ENCODE measurements around the gene UBE3D. TPM values are rescaled to one million over a fixed set of nuclear protein-coding genes. Genes with fewer than 3 reads are reported as not detected.

Gene UBE3D
- total RNA-seq, 1 experiment from 2014 or later = 11.0 TPM

DNA sequence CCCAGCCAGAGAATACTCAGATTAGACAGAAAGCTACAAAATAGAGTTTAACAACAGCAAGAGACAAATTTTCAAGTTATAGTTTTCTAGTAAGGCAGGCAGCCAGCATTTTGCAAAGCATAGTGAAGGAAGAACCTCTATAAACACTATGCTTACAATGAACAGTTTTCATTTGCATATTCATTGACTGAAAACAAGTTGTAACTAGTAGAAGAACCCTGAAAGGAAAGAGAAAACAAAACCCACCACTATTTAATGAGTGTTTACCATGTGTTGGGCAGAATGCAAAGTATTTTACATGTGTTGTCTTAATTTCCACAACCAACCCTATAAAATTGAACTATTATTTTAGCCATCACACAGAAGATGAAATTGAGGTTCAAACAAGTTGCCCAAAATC, 196.1 kb downstream of the UBE3D start:
- DNase-seq (ENCODE audit: low read depth, low spot score) = no peak
- POLR2A ChIA-PET = no interaction called here

DNA sequence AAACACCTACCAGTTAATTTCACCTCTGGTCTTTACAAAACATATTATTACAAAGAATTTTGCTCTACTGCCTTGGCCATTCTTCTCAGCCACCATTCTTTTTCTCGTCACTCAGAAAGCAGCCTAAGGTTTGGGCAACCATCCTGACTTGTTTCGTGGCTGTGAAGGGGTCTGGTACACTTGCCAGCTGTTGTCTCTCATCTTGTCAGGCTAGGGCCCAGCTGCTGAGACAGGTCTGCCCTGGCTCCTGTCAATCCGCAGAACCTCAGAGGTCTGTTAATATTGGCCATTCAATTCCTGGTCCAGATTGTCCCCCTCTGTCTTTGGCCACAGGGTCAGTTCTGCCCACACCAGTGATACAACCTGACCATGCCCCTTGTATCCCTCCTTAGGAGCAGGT, 197.7 kb downstream of the UBE3D start:
- no peak for DNase-seq (ENCODE audit: low read depth, low spot score)
- Histone ChIP-seq H3K27ac (ENCODE audit: low read length) (no peak overlapping the region), H3K27me3 (ENCODE audit: control insufficient read depth, insufficient read depth, low read length) (no peaks in the 10 kb centered on the region), H3K36me3 (ENCODE audit: control insufficient read depth, insufficient read depth, low read length) (no peaks in the 10 kb centered on the region), H3K9me3 (ENCODE audit: control insufficient read depth, insufficient read depth, low read depth, low read length) (0 out of 2 replicates have a peak, but pooled peaks cover 2% of the 10 kb centered on the region), H3K4me3 (ENCODE audit: low read depth in 2 of 2, low read length in 2 of 2) (no peak overlapping the region), H3K4me1 (ENCODE audit: control insufficient read depth, insufficient read depth, low read length) (no peaks in the 10 kb centered on the region)
- TF ChIP-seq REST (IDR thresholded peaks at IDR 0.05; ENCODE audit: insufficient read depth in 1 of 2, low read depth in 2 of 2, low read length in 1 of 2) = no peak
- TF ChIP-seq, protein P1, sequence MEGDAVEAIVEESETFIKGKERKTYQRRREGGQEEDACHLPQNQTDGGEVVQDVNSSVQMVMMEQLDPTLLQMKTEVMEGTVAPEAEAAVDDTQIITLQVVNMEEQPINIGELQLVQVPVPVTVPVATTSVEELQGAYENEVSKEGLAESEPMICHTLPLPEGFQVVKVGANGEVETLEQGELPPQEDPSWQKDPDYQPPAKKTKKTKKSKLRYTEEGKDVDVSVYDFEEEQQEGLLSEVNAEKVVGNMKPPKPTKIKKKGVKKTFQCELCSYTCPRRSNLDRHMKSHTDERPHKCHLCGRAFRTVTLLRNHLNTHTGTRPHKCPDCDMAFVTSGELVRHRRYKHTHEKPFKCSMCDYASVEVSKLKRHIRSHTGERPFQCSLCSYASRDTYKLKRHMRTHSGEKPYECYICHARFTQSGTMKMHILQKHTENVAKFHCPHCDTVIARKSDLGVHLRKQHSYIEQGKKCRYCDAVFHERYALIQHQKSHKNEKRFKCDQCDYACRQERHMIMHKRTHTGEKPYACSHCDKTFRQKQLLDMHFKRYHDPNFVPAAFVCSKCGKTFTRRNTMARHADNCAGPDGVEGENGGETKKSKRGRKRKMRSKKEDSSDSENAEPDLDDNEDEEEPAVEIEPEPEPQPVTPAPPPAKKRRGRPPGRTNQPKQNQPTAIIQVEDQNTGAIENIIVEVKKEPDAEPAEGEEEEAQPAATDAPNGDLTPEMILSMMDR (IDR thresholded peaks at IDR 0.05) = no peak
- TF ChIP-seq SIN3A (IDR thresholded peaks at IDR 0.05; ENCODE audit: borderline replicate concordance, insufficient read depth, low read depth, low read length) = no peak
- no peak for TF ChIP-seq TCF7L2 (IDR thresholded peaks at IDR 0.05; ENCODE audit: low read depth, low read length)
- TF ChIP-seq POLR2AphosphoS5 (IDR thresholded peaks at IDR 0.05; ENCODE audit: low read depth, low read length) = no peak
- ChIA-PET POLR2A (no interaction called here), CTCF (no interaction called here)
- intact Hi-C loops (cut with micrococcal nuclease; ENCODE audit: unreplicated experiment) (no loop called here), in situ Hi-C loops (cut with HindIII; ENCODE audit: low pct_unique_long_range_greater_than_20kb, low sequenced_read_pairs) (no loop called here)
- ATAC-seq = no peak
- no TSS peak for BruUV-seq (replicated peaks)

More for the DNA sequence above, 196.1 kb downstream of the UBE3D start:
- CTCF ChIA-PET = no interaction called here
- no peaks in the 10 kb centered on the region for H3K36me3 ChIP-seq (ENCODE audit: control insufficient read depth, insufficient read depth, low read length)
- H3K4me3 ChIP-seq (ENCODE audit: low read depth in 2 of 2, low read length in 2 of 2) = no peak overlapping the region
- no TSS peak for BruUV-seq (replicated peaks)
- in situ Hi-C loops (cut with HindIII; ENCODE audit: low pct_unique_long_range_greater_than_20kb, low sequenced_read_pairs) (no loop called here), intact Hi-C loops (cut with micrococcal nuclease; ENCODE audit: unreplicated experiment) (no loop called here)
- H3K4me1 ChIP-seq (ENCODE audit: control insufficient read depth, insufficient read depth, low read length) = no peaks in the 10 kb centered on the region
- no peaks in the 10 kb centered on the region for H3K9me3 ChIP-seq (ENCODE audit: control insufficient read depth, insufficient read depth, low read depth, low read length)
- no peak for TF ChIP-seq POLR2AphosphoS5 (IDR thresholded peaks at IDR 0.05; ENCODE audit: low read depth, low read length)
- TF ChIP-seq TCF7L2 (IDR thresholded peaks at IDR 0.05; ENCODE audit: low read depth, low read length) = no peak
- TF ChIP-seq REST (IDR thresholded peaks at IDR 0.05; ENCODE audit: insufficient read depth in 1 of 2, low read depth in 2 of 2, low read length in 1 of 2) = no peak
- TF ChIP-seq, protein P1 (IDR thresholded peaks at IDR 0.05) = no peak
- TF ChIP-seq SIN3A (IDR thresholded peaks at IDR 0.05; ENCODE audit: borderline replicate concordance, insufficient read depth, low read depth, low read length) = no peak
- H3K27me3 ChIP-seq (ENCODE audit: control insufficient read depth, insufficient read depth, low read length) = no peaks in the 10 kb centered on the region
- H3K27ac ChIP-seq (ENCODE audit: low read length) = no peak overlapping the region
- ATAC-seq = no peak
